Progenitor cell of endocrine pancreas (in vitro differentiated cells): ENCODE results near the gene KAZN. TPM values are rescaled to one million over a fixed set of nuclear protein-coding genes. Genes with fewer than 3 reads are reported as not detected.

Source experiments
- DNase-seq: peaks from one replicate; pipeline ENCODE4 v3.0.0; 2021; ENCODE audit warnings: low spot score; ENCODE audit not compliant: unreplicated experiment
- H3K27ac Mint-ChIP-seq: 2 replicates; pipeline ENCODE4 v1.8.0; 2021; ENCODE audit warnings: mild to moderate bottlenecking, moderate library complexity, mixed read lengths
- H3K27me3 Mint-ChIP-seq: 2 replicates; pipeline ENCODE4 v1.8.0; 2021; ENCODE audit warnings: mixed read lengths
- H3K36me3 Mint-ChIP-seq: 2 replicates; pipeline ENCODE4 v1.8.0; 2022; ENCODE audit warnings: mixed read lengths; ENCODE audit not compliant: insufficient read depth
- H3K4me1 Mint-ChIP-seq: 2 replicates; pipeline ENCODE4 v1.8.0; 2021; ENCODE audit warnings: low read depth, mixed read lengths
- H3K4me3 Mint-ChIP-seq: 2 replicates; pipeline ENCODE4 v1.8.0; 2021; ENCODE audit warnings: low read depth, mild to moderate bottlenecking, moderate library complexity, mixed read lengths
- H3K9me3 Mint-ChIP-seq: 2 replicates; pipeline ENCODE4 v1.8.0; 2021; ENCODE audit warnings: low read depth, mixed read lengths
- CTCF ChIP-seq: fragments of 200-600 bp; sonication (generic); IDR thresholded peaks from one replicate; pipeline ENCODE4 v1.5.0; 2021; ENCODE audit warnings: antibody characterized with exemption, mild to moderate bottlenecking; ENCODE audit not compliant: unreplicated experiment
- total RNA-seq: library from RNA; stranded (reverse); gene quantifications from 2 replicates; pipeline ENCODE4 v1.2.1, GENCODE V29; 2021

KAZN gene
- total RNA-seq, 1 donor from 2014 or later, result 12.9 TPM

- no peak overlapping the region for H3K27ac Mint-ChIP-seq
- no peaks in the 10 kb centered on the region for H3K27me3 Mint-ChIP-seq
- H3K9me3 Mint-ChIP-seq, result no peaks in the 10 kb centered on the region
- no peak for DNase-seq
- no peaks in the 10 kb centered on the region for H3K4me1 Mint-ChIP-seq
- peaks cover 3% of the 10 kb centered on the region for H3K36me3 Mint-ChIP-seq
- no peak for TF ChIP-seq CTCF
- H3K4me3 Mint-ChIP-seq, result no peak overlapping the region
Measured at GRCh38 chr1:15042866-15043265, 444.4 kb downstream of the KAZN start.

GRCh38 chr1:15043934-15044333, 445.4 kb downstream of the KAZN start:
- Mint-ChIP-seq H3K27me3 (no peaks in the 10 kb centered on the region), H3K27ac (no peak overlapping the region), H3K4me3 (no peak overlapping the region), H3K9me3 (no peaks in the 10 kb centered on the region), H3K4me1 (no peaks in the 10 kb centered on the region), H3K36me3 (peaks cover 2% of the 10 kb centered on the region)
- no peak for TF ChIP-seq CTCF
- no peak for DNase-seq

- Mint-ChIP-seq H3K27ac (no peak overlapping the region), H3K27me3 (no peaks in the 10 kb centered on the region), H3K4me1 (no peaks in the 10 kb centered on the region), H3K4me3 (no peak overlapping the region), H3K36me3 (peaks cover 2% of the 10 kb centered on the region), H3K9me3 (no peaks in the 10 kb centered on the region)
- no peak for DNase-seq
- TF ChIP-seq CTCF, result no peak
Measured at GRCh38 chr1:15045123-15045522, 446.6 kb downstream of the KAZN start.

GRCh38 chr1:15046487-15047165, 448.1 kb downstream of the KAZN start:
- H3K36me3 Mint-ChIP-seq, result peaks cover 2% of the 10 kb centered on the region
- no peak overlapping the region for H3K27ac Mint-ChIP-seq

GRCh38 chr1:15047237-15047636, 448.8 kb downstream of the KAZN start:
- no peak for TF ChIP-seq CTCF
- H3K9me3 Mint-ChIP-seq, result no peaks in the 10 kb centered on the region
- no peaks in the 10 kb centered on the region for H3K27me3 Mint-ChIP-seq
- peaks cover 2% of the 10 kb centered on the region for H3K36me3 Mint-ChIP-seq
- DNase-seq, result no peak
- H3K4me1 Mint-ChIP-seq, result no peaks in the 10 kb centered on the region
- no peak overlapping the region for H3K27ac Mint-ChIP-seq
- no peak overlapping the region for H3K4me3 Mint-ChIP-seq

More at GRCh38 chr1:15046487-15047165, 448.1 kb downstream of the KAZN start:
- peak; percentile 94 for TF ChIP-seq CTCF
- H3K4me3 Mint-ChIP-seq, result no peak overlapping the region
- no peaks in the 10 kb centered on the region for H3K4me1 Mint-ChIP-seq
- no peaks in the 10 kb centered on the region for H3K27me3 Mint-ChIP-seq
- H3K9me3 Mint-ChIP-seq, result no peaks in the 10 kb centered on the region
- peak; percentile 83 for DNase-seq
